Nasal cavity respiratory epithelium epithelial cell of viscerocranial mucosa (primary cell): ENCODE measurements around the gene POTEH. TPM values are rescaled to one million over a fixed set of nuclear protein-coding genes. Genes with fewer than 3 reads are reported as not detected.

Source experiments
- total RNA-seq: library from RNA; depleted of rRNA; stranded (reverse); fragments of >200 nt; gene quantifications from 2 replicates; pipeline ENCODE4 v1.2.3, GENCODE V29; 2014

The POTEH gene
- total RNA-seq: not detected in 2 replicates

GRCh38 chr22:15689749-15690125 lies at the start of gene POTEH:
POTEH (plus strand) TSS chr22:15690026; CDS start chr22:15690078, 52 bp downstream.

Other genes with a start within 250 kb of the POTEH start
- not detected in 2 replicates for gene OR11H1, start 161.8 kb upstream of the POTEH start, total RNA-seq